ENCODE results near the gene CYTL1.
A peak's percentile ranks its signal among the peaks of the same experiment; 100 is the strongest.
"Not testable (repeated sequence)": the region's sequence is repeated elsewhere in the genome, so short reads cannot be mapped to it uniquely, and the experiment has no call there.

Gene CYTL1

DNA sequence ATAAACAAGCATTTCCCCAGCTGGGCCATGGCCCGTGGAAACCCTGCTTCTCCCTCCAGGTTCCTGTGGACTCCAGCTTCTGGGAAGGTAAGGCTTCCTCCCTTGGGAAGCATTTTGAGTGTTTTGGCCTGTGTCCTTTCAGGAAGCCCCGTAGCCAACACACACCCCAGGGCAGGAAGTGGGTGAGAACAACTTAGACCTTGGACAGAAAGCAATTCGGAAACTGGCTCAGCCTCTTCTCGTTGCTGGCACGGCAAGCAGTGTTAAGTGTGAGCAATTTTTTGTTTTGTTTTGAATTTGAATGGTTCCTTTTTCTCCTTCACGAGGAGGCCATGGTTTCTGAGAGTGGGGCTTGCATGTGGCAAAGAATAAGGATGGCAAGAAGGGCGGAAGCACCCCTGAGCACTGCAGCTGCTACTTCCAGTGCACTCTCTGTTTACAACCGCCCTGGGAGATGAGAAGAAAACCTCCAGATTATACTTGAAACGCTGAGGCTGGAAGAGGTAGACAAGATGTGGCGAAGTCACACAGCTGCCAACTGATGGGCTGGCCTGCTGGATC lies 14.1 kb upstream of the CYTL1 start:
- DNase-seq (ENCODE audit: low spot score) = peak; percentile 49

DNA sequence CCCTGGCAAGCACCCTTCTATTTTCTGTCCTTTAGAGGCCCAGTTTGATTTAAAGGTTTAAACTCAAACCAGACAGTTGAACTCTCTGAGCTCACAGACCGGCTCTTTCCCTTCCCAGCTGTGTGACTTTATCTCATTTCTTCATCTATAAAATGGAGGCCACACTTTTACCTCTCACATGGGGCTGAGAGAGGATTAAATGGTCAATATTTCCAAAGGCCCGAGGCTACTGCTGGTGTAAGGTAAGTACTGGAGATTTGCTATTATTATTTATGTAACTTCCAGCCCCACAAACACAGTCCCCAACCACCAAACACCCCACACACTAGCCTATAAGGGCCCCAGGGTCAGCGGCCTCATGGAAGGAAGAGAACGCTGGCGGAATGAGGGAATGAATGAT lies 13.6 kb upstream of the CYTL1 start:
- DNase-seq (ENCODE audit: low spot score) = no peak

DNA sequence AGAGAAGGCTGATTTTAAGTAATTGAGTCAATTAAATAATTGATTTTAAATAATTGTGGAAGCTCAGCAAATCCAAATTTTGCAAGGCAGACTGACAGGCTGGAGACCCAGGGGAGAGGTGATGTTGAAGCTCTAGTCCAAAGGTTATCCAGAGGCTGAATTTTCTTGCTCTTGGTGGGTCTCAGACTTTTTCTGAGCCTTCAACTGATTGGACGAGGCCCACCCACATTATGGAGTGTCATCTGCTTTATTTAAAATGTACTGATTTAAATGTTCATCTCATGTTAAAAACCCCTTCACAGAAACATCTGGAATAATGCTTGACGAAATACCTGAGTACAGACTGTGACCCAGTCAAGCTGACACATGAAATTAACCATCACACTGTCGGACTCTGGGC lies 11.7 kb upstream of the CYTL1 start:
- DNase-seq (ENCODE audit: low spot score) = no peak

DNA sequence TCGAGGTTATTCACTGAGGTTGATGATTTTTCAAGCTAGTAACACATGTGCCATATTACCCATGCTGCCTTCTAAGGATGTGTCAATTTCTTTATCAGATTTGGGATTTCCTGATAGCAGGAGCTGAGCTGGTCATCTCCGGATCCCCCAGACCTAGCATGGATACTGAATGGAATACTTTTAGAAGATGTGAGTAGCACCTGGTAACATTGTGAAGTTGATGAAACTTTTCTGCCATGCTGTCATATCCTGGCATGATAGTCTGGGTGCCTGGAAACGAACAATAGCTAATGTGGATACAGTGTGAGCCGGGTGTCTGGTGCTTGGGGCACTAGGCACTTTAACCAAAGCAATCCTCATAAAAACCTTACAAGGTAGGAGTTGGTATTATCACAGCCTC lies 11.0 kb upstream of the CYTL1 start:
- DNase-seq (ENCODE audit: low spot score) = no peak

DNA sequence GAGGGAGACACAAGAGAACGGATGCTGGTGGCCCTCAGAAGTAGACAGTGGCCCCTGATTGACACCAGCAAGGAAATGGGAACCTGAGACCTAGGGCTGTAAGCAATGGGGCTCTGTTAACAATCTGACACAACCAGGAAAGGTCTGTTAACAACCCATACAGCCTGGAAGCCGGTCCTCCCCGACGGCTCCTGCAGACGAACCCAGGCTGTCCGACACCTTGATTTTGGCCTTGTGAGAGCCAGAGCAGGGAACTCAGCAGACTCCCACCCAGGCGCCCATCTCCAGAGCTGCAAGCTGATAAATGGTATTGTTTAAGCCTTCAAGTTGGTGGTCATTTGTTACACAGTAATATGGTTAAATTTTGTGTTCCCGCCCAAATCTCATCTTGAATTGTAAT lies 10.2 kb upstream of the CYTL1 start:
- DNase-seq (ENCODE audit: low spot score) = no peak

DNA sequence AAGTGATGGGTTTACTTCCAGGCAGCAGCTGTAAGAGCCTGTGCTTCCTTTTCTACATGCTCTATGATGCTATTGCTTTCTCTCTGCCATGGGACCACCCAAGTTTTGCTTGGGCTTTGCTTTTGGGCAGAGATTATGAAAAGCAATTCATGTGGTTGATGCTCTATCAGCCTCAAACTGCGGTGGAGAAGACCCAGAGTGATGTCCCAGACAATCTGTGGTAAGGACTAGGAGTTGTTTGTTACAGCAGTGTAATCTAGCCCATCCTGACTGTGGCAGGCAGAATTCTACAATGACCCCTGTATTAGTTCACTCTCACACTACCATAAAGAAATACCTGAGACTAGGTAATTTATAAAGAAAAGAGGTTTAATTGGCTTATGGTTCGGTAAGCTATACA lies 9.2 kb upstream of the CYTL1 start:
- no peak for DNase-seq (ENCODE audit: low spot score)

DNA sequence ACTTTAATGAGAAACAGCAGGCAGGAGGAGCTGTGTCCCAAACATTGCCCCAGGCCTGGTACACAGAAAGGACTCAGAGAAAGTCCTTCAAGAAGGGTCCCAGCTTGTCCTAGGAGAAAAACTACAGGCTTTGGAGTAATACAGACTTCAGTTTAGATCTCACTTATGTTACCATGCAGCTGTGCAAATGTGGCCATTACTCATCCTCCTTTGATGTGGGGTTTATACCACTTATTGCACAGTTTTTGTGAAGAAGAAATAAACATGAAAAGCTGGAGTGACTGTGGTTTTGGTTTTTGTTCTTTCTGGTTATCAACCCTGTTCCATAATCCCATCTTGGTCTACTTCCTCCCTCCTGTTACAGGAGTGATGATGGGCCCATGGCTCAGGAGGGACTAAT lies 8.1 kb upstream of the CYTL1 start:
- DNase-seq (ENCODE audit: low spot score) = no peak

DNA sequence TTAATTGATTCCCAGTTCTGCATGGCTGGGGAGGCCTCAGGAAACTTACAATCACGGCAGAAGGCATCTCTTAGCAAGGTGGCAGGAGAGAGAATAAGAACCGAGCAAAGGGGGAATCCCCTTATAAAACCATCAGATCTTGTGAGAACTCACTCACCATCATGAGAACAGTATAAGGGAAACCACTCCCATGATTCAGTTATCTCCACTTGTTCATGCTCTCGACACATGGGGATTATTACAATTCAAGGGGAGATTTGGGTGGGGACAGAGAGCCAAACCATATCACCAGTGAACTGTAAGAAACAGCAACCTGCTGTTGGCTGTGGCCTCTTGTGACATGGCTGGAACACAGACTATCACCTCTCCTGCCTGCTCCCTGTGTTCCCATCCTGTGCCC lies 7.1 kb upstream of the CYTL1 start:
- DNase-seq (ENCODE audit: low spot score) = no peak

DNA sequence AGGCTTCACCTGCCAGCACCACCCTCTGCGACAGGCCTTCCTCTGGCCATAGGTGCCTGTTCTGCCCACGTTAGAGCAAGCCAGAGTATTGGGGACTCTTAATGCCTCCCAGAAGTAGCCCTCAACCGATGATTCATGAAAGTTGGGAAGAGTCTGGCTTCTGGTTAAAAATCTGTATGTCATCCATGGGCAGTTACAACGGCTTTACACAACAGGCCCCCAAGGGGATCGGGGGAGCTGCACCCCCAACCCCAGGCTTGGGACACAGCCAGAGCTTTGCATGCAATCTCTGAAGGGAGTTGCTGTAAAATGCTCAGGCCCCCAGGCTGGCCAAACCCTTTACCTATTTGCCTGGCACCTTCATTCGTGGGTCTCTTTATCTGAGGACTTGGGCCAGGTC lies 5.4 kb upstream of the CYTL1 start:
- no peak for DNase-seq (ENCODE audit: low spot score)

DNA sequence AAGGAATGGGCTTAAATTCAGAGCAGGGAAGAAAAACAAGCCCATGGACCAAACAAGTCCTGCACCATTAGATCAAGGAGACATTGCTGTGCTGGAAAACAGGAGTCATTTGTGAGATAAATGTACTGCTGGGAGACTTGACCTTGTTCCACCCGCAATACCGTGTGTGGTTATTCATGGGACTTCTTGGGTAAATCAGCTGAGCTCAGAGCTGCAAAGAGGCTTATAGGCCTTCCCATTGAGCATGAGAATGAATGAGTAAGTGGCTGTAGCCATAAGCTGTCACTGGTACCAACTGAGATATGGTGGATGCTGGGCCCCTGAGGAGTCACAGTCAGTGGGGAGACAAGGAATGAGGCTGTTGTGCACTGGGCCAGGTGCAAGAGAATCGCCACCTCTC lies 2.3 kb upstream of the CYTL1 start:
- DNase-seq (ENCODE audit: low spot score) = no peak

DNA sequence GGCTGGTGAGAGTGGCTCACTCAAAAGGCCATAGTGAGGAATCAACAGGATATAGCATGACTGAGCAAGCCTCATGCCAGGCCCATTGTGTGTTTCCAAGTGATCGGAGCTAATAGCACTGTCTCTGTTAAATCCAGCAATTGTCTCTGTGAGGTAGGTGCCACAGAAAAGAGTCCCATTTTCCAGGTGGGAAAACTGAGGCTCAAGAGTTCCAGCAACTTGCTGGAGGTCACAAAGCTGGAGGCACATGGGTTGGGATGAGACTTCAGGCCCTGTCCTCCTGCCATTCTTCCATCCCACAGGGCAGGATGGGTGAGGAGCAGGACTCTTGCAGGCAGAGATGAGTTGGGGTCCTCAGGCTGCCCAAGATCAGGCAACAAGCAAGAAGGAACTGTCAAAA lies 1.1 kb upstream of the CYTL1 start:
- DNase-seq (ENCODE audit: low spot score) = no peak

DNA sequence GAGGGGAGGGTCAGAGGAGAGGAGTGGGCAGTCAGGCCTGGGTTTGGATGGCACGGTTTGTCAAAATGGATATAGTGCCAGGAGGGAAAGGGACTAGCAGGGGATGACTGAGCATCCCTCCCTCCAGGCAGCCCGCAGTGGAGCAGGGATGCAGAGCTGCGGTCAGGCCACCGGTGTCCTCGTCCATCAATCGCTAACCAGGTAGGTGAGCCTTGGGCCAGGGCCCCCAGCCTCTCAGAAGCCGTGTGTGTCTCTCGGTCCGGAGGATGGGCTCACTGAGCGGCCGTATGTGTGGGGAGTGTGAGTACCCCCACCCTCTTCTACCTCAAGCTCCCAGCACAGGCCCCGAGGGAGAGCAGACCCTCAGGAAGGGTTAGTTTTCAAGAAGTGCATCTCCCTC lies 538 bp upstream of the CYTL1 start:
- DNase-seq (ENCODE audit: low spot score) = no peak

DNA sequence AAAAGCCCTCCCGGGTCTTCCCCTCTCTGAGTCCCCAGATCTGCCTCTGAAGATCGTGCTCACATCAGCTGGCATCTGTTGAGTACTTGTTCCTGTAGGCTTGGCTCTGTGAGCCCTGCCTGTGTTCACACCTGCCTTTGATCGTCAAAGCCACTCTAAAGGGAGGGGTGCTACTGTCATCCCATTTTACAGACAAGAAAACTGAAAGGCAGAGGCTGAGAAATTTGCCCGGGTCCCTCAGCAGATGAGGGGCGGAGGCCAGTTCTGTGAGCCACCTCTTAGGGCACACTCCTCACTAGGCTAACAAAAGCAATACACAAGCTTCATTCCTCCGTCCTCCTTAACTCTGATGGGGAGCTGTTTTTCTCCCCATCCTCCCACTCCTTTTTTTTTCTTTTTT lies 655 bp downstream of the CYTL1 start:
- DNase-seq (ENCODE audit: low spot score) = no peak

DNA sequence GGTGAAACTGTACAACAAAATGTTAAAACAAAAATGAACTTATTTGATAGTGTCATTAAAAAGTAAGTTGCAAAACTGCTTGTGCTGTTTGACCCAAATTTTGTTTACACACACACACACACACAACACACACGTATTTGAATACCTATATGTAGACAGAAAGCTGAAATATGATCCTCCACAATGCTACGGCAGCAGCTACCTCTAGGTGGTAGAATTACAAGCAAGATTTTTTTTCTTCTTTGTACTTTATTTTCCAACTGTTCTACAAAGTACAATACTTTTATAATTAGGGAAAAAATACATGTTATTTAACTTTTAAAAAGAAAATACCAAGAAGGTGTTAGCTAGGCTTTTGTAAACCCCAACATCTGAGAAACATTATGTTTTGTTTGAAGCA lies 1.2 kb downstream of the CYTL1 start:
- DNase-seq (ENCODE audit: low spot score) = no peak

DNA sequence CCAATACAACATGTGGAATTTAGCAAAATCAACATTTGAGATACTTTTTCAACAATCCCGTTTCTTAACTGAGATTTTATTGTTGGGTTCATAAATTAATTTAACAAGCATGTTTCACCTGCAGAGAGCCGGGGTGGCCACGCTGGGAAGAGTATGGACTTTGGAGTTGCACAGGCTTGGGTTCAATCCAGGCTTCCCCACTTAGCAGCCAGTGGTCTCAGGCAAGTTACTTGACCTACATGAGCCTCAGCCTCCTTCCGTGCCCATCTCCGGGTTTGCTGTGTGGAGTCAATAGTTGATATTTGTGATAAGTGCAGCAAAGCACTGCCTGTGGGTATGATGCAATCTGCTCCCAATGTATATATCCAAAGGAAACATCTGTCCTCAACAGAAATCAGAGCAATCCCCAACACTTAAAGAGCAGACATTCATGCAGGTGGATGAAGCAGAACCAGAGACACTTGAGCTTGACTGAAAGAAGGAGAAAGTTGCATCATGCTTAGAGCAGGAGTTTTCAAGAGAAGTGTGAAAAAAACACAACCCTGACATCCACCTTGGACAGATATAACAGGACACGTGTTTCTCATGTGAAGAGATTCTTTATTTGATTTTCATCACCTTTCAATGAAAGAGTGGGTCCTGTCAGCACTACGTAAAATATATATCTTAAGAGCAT lies 5.1 kb downstream of the CYTL1 start:
- DNase-seq (ENCODE audit: low spot score) = no peak

DNA sequence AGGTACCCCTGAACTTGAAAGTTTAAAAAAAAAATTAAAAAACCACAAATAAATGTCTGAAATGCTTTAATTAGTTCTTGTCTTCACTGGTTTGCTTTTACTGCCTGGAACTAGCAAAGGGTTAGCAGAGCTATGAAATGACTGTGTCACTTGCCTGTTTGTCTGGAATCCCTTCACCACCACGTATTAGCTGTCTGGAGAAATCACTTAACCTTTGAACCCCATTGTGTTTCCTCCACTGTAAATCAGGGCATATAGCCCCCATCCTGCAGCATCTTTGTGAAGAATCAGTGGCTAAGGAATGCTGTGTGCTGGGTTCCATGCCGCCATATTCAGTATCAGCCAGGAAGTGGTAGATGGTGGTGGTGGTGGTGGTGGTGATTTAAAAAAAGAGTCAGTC lies 6.3 kb downstream of the CYTL1 start:
- DNase-seq (ENCODE audit: low spot score) = no peak

DNA sequence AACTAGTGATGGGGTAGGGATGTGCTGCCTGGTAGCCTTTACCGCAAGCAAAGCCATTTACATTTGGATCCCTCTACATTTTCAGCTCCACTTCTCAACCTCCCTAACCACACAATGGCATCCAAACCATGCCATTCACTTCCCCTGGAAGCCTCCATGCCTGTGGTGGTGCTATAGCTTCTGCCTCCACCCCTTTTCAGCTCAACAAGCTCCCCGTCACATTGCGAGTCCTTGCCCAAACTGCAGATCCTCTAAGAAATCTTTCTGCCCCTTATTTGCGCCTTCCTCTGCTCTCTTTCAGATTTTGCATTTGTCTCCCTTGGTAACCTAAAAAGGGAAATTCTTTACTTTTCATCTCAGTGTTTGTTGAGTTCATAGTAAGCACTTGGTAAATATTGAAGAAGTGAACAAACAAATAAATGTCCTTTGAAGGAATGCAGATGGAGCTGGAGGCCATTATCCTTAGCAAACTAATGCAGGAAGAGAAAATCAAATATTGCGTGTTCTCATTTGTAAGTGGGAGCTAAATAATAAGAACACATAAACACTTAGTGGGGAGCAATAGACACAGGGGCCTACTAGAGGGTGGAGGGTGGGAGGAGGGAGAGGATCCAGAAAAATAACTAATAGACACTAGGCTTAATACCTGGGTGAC lies 6.9 kb downstream of the CYTL1 start:
- DNase-seq (ENCODE audit: low spot score) = no peak

DNA sequence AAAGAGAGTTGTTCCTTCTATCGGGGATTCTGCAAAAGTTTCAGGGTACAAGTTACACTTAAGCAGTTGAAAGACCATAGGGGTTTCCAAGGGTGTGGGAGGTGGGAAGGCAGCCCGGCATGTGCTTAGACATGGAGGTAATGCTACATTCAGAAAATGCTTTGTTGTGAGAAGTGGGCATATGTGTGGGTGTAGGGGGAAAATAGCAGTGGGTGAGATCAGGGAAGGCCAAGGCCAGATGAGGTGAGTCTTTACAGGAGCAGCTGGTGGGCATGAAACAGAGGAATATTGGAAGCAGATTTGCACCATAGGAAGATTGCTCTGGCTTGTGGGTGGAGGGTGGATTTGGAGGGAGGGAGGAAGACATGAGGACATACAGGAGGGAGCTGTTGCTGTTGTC lies 8.3 kb downstream of the CYTL1 start:
- no peak for DNase-seq (ENCODE audit: low spot score)

DNA sequence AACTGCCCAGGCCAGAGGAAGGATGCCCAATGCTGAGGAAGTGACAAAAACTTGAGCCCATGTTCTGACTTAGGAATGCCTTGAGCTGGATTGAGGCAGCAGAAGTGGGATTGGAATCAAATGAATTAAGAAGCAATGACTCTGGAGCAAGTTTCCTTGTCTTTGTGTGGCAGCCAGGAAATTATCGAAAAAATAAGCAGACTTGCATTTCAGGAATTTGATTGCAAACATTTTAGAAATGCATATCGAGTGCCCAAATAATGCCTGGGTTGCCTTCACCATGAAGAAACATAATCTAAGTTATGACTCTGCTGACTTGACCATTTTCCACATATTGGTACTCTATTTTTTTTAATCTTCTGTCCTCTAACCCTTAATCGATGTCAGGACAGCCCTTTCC lies 9.5 kb downstream of the CYTL1 start:
- DNase-seq (ENCODE audit: low spot score) = no peak

DNA sequence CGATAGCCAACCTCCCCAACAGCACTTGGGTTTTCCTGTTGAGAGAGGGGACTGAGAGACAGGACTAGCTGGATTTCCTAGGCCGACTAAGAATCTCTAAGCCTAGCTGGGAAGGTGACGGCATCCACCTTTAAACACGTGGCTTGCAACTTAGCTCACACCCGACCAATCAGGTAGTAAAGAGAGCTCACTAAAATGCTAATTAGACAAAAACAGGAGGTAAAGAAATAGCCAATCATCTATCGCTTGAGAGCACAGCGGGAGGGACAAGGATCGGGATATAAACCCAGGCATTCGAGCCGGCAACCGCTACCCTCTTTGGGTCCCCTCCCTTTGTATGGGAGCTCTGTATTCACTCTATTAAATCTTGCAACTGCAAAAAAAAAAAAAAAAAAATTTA lies 12.3 kb downstream of the CYTL1 start:
- not testable (repeated sequence) for DNase-seq (ENCODE audit: low spot score)

DNA sequence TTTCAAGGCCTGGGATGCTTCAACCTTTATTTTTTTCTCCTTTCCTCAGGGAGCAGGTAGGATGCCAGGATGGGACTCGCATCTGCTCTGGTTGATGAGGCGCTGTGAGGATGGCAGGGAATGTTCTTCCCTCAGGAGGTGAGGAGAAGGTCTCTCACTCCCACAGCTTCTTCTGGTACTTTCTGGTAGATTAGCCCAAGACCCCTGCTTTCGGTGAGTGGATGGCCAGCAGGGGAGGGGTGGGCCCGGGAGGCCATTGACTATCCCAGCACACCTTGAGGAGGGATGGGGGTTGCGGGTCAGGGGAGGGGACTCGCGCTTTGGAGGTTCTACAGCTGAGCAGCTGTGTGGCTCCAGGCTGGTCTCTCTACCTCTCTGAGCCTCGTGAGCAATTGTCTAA lies 14.8 kb downstream of the CYTL1 start:
- no peak for DNase-seq (ENCODE audit: low spot score)

DNA sequence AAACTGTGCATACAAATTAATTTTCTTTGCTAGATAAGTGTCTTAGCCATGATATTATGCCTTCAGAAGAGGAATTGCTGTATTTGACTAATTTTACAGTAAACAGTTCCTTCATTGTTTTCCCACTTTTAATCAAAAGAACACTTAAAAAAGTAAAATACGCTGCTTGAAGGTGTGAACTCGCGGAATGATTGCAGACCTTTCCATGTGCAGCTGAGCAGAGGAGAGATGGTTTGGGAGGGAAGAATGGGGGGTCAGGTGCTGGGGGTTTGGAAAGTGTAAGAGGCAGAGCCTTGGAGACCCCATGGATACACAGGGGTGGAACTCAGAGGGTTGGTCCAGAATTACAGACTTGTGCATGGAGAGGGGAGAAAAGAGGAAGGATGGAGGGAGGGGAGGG lies 15.3 kb downstream of the CYTL1 start:
- no peak for DNase-seq (ENCODE audit: low spot score)

DNA sequence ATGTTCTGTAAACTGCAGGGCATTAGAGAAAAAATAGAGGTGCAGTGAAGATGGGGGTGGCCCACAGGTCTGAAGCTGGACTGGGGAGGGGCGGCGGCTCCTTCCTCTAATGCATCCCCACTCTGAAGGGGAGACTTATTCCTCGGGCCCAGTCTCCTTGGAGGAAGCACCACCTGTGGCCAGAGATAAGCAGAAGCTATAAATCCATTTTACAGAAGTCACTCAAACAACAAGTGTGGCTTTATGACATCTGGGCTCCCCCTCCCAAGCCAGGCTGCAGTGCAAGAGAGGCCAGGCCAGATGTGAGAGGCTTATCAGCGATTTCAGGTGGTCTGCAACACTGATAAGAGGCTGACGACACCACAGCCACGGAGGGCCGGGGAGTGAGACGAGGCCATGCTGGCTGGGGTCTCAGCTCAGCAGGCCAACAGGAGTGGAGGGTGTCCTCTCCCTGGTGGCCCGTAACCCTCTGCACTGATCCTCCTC lies 15.8 kb downstream of the CYTL1 start:
- no peak for DNase-seq (ENCODE audit: low spot score)

DNA sequence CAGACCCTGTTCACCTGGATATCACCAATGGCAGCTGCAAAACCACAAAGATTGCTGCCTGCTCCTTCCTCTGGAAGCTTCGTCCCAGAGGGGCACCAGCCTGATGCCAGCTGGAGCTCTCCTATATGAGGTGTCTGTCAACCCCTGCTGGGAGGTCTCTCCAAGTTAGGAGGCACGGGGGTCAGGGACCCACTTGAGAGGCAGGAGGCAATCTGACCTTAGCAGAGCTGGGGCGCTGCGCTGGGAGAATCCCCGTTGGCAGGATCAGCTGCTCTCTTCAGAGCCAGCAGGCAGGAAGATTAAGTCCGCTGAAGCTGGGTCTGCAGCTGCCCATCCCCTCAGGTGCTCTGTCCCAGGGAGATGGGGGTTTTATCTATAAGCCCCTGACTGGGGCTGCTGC lies 17.6 kb downstream of the CYTL1 start:
- not testable (repeated sequence) for DNase-seq (ENCODE audit: low spot score)

Data from pons (tissue), 1 donor.